IPS DF 19.7 (cell line): ENCODE data around the gene GNGT2.

Experiments used
- DNase-seq: peaks from one replicate; pipeline ENCODE4 v3.0.0-alpha.2; 2013; ENCODE audit warnings: low read depth, low spot score

GNGT2 gene

GRCh38 chr17:49170216-49170615 is 40.2 kb downstream of the GNGT2 start:
- no peak for DNase-seq

- no peak for DNase-seq
Observed at GRCh38 chr17:49168706-49169105, 41.7 kb downstream of the GNGT2 start.

DNA sequence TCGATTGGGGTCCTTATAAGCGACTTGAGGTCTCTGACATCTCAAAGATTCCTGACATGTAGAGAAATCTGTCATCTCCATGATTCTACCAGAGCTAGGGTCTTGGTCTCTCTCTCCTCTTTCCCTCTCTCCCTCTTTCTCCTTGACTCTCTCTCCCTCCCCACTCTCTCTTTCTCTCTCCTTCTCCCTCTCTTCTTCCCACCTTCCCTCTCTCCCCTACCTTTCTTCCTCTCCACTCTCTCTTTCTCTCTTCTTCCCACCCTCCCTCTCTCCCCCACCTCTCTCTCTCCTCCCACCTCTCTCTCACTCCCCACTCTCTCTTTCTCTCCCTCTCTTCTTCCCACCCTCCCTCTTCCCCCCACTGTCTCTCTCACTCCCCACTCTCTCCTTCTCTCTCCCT is 45.2 kb downstream of the GNGT2 start:
- DNase-seq: no peak

DNA sequence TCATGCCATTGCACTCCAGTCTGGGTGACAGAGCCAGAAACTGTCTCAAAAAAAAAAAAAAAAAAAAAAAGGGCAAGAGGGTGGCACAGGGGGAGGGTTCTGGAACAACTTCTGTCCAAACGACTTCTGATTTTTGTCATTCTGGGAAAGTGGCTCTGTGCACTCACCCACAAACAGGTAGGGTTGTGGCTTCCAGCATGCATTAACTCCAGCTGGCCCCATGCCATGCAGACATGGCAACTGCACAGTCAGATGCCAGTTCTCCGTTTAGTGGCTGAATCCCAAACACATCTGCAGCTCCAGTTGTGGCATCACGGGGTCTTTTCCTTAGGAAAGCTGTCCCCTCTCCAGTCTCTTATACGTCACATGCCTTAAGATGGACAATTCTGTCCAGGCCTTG is 47.5 kb downstream of the GNGT2 start:
- DNase-seq: no peak

- DNase-seq: no peak
Observed at GRCh38 chr17:49157784-49158183, 52.6 kb downstream of the GNGT2 start.

GRCh38 chr17:49156256-49156655 is 54.1 kb downstream of the GNGT2 start:
- DNase-seq: no peak
